Erythroblast (primary cell): ENCODE results near the gene AFAP1.

ENCODE experiments used
- GATA1 ChIP-seq: IDR thresholded peaks from 2 replicates; pipeline ENCODE4 v1.6.1; 2011; ENCODE audit warnings: low read depth, mild to moderate bottlenecking, control low read depth, low read length, moderate library complexity
- POLR2A ChIP-seq: IDR thresholded peaks from 2 replicates; pipeline ENCODE4 v1.6.1; 2011; ENCODE audit warnings: mild to moderate bottlenecking, low read length

DNA sequence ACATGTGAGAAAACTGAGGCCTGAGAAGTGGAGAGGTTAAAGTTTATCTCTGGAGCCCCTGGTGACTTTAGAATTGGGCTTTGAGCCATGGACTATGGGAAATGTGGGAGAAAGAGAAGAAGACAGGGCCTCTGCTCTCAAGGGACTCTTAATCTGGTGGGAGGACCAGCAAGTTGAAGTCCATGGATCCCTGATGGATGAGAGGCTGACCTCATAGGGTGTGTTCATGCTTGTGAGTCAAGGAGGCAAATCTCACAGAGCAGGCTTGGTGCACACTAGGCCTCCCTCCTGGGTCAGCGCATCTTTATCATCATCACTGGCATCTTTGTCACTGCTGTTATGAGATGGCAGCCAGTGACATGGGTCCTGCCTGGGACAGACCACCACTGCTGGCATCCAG lies 211.9 kb downstream of the AFAP1 start:
- TF ChIP-seq POLR2A (no peak), GATA1 (no peak)
